T-helper 1 cell treated with Interleukin-12 subunit alpha and Interleukin-12 subunit beta and Interleukin-4 antibody, amounts not matched to agents 30 μg/mL and 1 μg/mL, for 36 hours (primary cell): ENCODE measurements around the gene PPFIBP1.
"Not testable (repeated sequence)": the region's sequence is repeated elsewhere in the genome, so short reads cannot be mapped to it uniquely, and the experiment has no call there.

Experiments
- H3K27ac Mint-ChIP-seq: one replicate; pipeline ENCODE4 v1.8.0; 2021; ENCODE audit warnings: mild to moderate bottlenecking, mixed read lengths
- H3K27me3 Mint-ChIP-seq: one replicate; pipeline ENCODE4 v1.8.0; 2021; ENCODE audit warnings: low read depth, mixed read lengths
- H3K36me3 Mint-ChIP-seq: one replicate; pipeline ENCODE4 v1.8.0; 2021; ENCODE audit warnings: low read depth, mixed read lengths
- H3K4me1 Mint-ChIP-seq: one replicate; pipeline ENCODE4 v1.8.0; 2021; ENCODE audit warnings: low read depth, mixed read lengths
- H3K4me3 Mint-ChIP-seq: one replicate; pipeline ENCODE4 v1.8.0; 2021; ENCODE audit warnings: mild to moderate bottlenecking, moderate library complexity, mixed read lengths
- H3K9me3 Mint-ChIP-seq: one replicate; pipeline ENCODE4 v1.8.0; 2021; ENCODE audit warnings: mixed read lengths

Gene PPFIBP1

DNA sequence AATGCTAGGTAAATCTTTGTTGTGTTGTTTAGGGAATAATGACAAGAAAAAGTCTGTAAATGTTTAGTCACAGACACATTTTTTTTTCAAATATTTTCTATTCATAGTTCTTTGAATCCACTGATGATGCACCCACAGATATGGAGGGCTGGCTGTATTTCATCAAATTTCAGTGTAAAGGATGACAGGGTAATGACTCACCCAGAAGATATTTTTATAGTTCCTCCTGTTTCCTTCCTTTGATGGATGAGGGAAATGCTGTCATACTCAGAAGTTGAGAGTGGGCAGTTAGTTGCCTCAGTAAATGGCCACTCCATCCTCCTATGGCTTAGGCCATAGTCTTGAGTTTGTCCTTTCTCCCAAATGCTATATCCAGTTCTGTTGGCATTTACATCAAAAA lies 95.3 kb downstream of the PPFIBP1 start:
- Mint-ChIP-seq H3K36me3 (peaks cover 7% of the 10 kb centered on the region), H3K9me3 (no peaks in the 10 kb centered on the region), H3K27ac (no peak overlapping the region), H3K27me3 (no peaks in the 10 kb centered on the region), H3K4me1 (peaks cover 22% of the 10 kb centered on the region), H3K4me3 (no peak overlapping the region)

DNA sequence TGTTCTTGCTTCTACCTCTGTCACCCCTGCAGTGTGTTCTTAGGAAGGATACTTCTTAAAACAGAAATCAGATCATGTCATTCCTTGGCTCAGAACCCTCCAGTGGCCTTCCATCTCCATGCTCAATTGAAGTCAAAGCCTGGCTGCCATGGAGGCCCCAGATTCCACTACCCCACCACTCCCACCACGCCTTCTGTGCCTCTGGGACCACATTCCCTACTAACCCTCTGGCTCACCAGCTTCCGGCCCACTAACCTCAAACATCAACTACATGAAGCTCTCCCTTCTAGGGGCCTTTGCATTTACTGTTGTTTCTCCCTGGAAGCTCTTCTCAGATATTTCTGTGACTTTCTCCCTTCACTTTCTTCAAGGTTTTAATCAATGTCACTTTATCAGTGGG lies 96.1 kb downstream of the PPFIBP1 start:
- peaks cover 22% of the 10 kb centered on the region for H3K4me1 Mint-ChIP-seq
- H3K4me3 Mint-ChIP-seq = no peak overlapping the region
- H3K27ac Mint-ChIP-seq = no peak overlapping the region

DNA sequence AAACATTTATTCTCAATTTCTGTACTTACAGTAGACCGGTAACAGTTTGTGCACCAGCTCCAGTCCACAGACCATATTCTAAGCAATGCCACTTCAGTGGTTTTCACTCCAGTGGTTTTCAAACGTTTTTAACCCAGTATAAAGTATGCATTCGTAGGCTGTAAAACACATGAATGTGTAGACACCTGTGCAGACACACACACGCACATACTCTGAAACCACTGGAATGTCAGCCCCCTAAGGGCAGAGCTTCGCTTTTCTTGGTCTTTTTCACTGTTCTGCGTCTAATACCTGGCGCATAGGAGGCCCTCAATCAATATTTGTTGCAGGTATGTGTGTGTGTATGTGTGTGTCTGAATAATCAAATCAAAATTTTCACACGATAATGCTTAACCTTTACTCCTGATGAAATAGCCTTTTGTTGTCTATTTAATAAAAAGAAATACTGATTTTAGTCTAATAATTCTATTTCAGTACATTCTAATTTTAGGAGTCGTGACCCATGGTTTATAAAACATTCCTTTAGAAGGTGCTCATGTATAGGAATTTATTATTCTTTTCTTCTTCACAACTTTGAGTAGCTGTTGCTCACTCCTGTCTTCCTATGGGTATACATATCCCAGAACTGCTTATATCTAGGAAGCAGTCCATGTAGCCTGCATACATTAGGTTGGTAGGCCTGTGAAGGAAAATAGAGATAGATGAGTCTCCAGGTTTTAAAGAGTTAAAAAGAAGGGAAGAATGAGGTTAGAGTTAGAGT lies 98.6 kb downstream of the PPFIBP1 start:
- Mint-ChIP-seq H3K4me1 (peaks cover 35% of the 10 kb centered on the region), H3K36me3 (peaks cover 2% of the 10 kb centered on the region), H3K9me3 (no peaks in the 10 kb centered on the region), H3K27ac (no peak overlapping the region), H3K4me3 (no peak overlapping the region), H3K27me3 (no peaks in the 10 kb centered on the region)

More for the DNA sequence above, 96.1 kb downstream of the PPFIBP1 start:
- no peaks in the 10 kb centered on the region for H3K9me3 Mint-ChIP-seq
- H3K27me3 Mint-ChIP-seq = no peaks in the 10 kb centered on the region
- H3K36me3 Mint-ChIP-seq = peaks cover 7% of the 10 kb centered on the region

DNA sequence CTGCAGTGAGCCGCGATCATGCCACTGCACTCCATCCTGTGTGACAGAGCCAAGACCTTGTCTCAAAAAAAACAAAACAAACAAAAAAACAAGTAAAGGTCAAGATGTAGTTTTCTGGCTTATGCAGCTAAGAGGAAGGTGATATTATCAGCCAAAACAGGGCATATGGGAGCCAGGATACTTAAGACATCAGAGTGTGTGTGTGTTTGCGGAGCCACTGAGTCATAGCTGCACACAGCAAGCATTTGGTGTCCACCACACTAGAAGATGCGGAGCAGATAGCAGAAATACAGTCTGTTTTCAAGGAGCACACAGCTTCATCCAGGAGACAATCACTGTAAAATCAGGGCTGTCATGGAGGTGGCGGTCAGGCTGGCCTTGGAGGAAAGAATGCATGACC lies 99.6 kb downstream of the PPFIBP1 start:
- Mint-ChIP-seq H3K27me3 (no peaks in the 10 kb centered on the region), H3K27ac (no peak overlapping the region), H3K9me3 (no peaks in the 10 kb centered on the region), H3K4me1 (peaks cover 42% of the 10 kb centered on the region), H3K4me3 (no peak overlapping the region), H3K36me3 (no peaks in the 10 kb centered on the region)

DNA sequence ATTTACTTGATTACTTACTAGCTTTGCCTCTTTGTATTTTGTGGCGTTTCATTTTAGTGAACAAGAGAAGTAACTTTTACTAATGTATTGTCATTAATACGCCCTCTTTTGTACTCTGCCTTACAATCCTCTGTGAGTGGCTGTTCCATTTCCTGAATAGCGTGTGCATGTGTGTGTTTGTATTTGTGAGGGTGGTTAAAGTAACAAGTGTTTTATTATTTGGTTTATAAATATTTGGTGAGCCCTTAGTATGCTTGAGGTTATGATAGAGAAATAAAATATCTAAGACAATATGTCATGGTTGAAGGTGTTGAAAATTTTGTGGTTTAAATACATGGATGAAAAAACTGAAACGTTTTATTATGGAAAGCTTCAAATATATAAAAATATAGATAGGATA lies 100.6 kb downstream of the PPFIBP1 start:
- H3K36me3 Mint-ChIP-seq = no peaks in the 10 kb centered on the region
- no peak overlapping the region for H3K4me3 Mint-ChIP-seq
- peaks cover 33% of the 10 kb centered on the region for H3K4me1 Mint-ChIP-seq
- H3K9me3 Mint-ChIP-seq = no peaks in the 10 kb centered on the region
- no peaks in the 10 kb centered on the region for H3K27me3 Mint-ChIP-seq
- H3K27ac Mint-ChIP-seq = no peak overlapping the region

DNA sequence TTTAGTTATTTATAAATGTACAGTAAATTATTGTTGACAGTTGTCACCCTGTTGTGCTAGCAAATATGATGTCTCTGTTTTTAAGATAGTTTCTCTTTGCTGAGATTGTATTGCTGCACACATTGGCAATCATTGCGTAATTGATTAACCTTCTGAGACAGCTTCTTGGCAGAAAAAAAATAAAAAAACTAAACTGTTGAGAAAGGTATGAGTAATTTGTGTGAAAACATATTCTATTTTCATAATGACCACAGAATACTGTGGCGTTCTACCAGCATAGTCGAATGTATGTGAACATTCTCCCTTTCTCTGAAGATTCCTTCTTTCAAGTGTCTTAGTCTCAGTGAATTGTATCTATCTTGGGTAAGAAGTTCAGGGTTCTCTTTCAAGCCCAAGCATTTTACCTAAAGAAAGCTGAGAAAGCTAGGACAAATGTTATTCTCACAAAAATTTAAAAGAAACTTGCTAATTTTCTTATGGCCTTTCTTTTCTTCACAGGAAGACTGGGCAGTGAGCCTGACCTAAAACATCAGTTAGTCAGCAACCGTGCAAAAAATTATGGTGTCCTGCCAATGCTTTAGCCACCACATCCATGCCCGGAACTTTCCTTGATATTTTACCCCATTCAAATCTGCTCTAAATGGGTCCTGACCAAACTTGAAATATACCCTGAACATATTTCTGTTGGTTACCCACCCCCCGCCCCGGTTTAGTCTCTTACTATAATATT lies 103.3 kb downstream of the PPFIBP1 start:
- Mint-ChIP-seq H3K27me3 (no peaks in the 10 kb centered on the region), H3K36me3 (peaks cover 1% of the 10 kb centered on the region), H3K9me3 (no peaks in the 10 kb centered on the region), H3K27ac (no peak overlapping the region), H3K4me3 (peak overlapping the region; percentile 28), H3K4me1 (peaks cover 34% of the 10 kb centered on the region)

DNA sequence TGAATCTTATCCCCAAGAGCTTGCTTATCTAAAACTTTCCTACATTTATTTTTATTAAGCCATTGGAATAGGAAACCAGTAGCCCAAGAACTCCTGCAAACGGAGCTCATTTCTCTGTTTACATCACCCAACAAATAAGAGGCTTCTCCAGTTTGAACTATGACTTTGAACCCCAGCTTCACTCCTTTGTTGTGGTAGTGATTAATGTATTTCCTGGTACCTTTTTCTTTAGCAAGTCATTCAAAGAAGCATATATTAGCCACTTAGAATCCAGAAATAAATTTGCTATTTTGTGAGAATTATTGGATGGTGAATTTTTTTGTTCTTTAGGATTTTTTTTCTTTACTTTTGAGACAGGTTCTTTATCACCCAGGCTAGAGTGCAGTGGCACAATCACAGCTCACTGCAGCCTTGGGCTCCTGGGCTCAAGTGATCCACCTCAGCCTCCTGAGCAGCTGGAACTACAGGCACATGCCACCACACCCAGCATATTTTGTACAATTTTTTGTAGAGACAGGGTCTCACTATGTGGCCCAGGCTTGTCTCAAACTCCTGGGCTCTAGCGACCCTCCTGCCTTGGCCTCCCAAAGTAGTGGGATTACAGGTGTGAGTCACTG lies 104.0 kb downstream of the PPFIBP1 start:
- H3K4me3 Mint-ChIP-seq, H3K9me3 Mint-ChIP-seq, H3K27me3 Mint-ChIP-seq, H3K36me3 Mint-ChIP-seq: not testable (repeated sequence)
- Mint-ChIP-seq H3K27ac (peak overlapping the region; percentile 15), H3K4me1 (peaks cover 34% of the 10 kb centered on the region)

DNA sequence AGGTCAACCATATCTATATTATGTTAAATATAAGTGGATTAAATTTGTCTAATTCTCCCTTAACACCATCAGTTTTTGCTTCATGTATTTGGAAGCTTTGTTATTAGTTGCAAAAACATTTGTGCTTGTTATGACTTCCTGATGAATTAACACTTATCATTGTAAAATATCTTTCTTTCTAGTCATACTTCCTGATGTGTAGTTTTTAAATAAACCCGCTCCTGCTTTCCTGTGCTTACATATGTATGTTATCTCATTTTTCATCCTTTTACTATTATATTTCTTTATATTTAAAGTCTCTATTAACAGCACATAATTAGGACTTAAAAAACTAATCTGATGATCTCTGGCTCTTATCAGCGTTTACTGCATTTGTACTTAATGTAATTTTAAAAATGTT lies 106.2 kb downstream of the PPFIBP1 start:
- H3K36me3 Mint-ChIP-seq = peaks cover 15% of the 10 kb centered on the region
- H3K4me3 Mint-ChIP-seq, H3K27me3 Mint-ChIP-seq, H3K9me3 Mint-ChIP-seq, H3K27ac Mint-ChIP-seq: not testable (repeated sequence)
- peaks cover 29% of the 10 kb centered on the region for H3K4me1 Mint-ChIP-seq

DNA sequence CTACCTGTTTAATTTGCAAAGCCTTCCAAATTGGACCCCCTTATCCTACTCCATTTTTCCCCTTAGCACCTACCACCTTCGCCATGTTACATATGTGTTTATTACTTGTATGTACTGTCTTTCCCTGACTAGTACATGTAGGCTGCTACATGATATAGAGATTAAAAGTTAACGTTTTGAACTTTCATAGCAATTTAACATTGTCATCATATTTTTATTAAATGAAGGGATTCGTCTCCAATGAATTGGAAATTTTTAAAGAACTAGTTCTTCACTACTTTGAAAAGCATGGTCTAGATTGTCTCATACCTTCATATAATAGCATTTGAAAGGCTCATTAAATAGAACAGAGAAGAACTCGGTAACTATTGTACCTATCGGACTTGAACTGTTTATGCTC lies 107.4 kb downstream of the PPFIBP1 start:
- Mint-ChIP-seq H3K4me3 (no peak overlapping the region), H3K27ac (no peak overlapping the region), H3K4me1 (peaks cover 30% of the 10 kb centered on the region), H3K9me3 (no peaks in the 10 kb centered on the region), H3K36me3 (peaks cover 15% of the 10 kb centered on the region), H3K27me3 (no peaks in the 10 kb centered on the region)

DNA sequence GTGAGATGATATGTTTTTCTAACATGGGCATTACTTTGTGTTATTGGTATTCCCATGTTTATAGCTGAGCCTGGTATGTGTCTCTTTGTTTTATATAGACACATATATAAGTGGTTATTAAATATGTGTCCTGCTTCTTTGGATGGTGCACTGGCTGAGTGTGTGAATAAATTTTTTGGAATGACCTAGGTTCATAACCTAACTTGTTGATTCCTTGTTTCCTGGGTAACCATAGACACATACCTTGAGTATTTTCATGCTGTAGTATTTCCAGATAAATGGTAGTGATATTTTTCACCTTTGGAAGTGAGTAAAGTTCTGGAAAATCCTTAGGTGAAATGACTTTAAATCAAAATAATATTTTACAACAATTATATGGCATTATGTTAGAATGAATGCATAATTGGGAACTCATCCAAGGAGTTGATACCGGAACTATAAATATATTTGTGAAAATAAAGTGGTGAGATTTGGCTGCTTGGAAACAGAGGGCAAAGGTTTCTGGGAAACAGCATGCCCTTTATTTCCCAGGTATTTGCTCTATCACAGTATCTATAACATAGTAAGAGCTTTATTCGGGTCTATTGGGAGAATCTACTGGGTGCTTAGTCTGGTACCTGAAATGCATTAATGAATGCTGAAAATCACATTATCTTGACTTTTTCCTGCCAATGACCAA lies 107.9 kb downstream of the PPFIBP1 start:
- Mint-ChIP-seq H3K27me3 (no peaks in the 10 kb centered on the region), H3K36me3 (peaks cover 17% of the 10 kb centered on the region), H3K4me1 (peaks cover 31% of the 10 kb centered on the region)

DNA sequence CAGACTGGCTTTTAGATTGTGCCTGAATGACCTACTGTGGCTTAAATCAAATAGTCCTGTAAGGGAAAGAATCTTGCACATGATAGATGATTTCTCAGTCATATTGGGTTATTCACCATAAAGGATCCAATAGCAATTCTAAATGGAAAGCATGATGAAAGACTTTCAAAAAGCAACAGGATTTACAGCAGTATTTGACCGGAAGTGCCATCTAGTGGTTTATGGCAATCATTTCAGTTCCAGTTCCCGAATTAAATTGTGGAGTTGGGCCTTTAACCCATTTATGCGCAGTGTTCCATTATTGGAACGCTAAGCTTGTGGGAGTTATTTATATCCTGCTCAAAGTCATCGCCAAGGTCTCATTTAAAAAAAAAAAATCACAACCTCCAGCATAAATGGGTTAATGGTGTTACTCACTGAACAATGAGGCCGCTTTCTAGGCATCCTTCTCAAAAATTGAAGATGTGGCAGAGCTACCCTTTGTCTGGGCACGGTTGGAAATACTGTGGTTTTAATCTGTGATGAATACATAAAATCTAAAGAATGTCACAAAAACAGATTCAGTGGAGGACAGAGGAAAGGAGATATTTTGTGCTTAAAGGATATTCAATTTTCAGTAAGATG lies 111.5 kb downstream of the PPFIBP1 start:
- Mint-ChIP-seq H3K4me1 (peaks cover 26% of the 10 kb centered on the region), H3K9me3 (no peaks in the 10 kb centered on the region), H3K36me3 (peaks cover 18% of the 10 kb centered on the region), H3K27me3 (no peaks in the 10 kb centered on the region), H3K4me3 (no peak overlapping the region), H3K27ac (no peak overlapping the region)

More for the DNA sequence above, 107.9 kb downstream of the PPFIBP1 start:
- H3K9me3 Mint-ChIP-seq = no peaks in the 10 kb centered on the region
- H3K4me3 Mint-ChIP-seq = no peak overlapping the region
- no peak overlapping the region for H3K27ac Mint-ChIP-seq

DNA sequence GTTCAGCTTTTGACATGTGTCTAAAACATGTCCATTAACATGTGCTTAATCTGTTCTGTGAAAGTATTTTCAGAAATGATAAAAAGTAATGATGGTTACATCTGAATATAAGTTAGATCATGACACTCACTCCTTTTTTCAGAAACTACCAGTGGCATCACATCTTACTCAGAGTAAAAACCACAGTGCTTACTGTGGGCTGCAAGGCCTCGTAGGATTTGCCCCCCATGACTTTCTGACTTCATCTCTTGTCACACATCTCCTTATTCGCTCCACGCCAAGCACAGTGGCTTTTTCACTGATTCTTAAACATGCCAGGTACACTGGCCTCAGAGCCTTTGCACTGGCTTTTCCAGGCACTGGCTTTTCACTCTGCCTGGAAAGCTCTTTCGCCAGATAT lies 112.6 kb downstream of the PPFIBP1 start:
- H3K27me3 Mint-ChIP-seq, H3K4me3 Mint-ChIP-seq, H3K9me3 Mint-ChIP-seq, H3K27ac Mint-ChIP-seq: not testable (repeated sequence)
- Mint-ChIP-seq H3K4me1 (peaks cover 26% of the 10 kb centered on the region), H3K36me3 (peaks cover 17% of the 10 kb centered on the region)

DNA sequence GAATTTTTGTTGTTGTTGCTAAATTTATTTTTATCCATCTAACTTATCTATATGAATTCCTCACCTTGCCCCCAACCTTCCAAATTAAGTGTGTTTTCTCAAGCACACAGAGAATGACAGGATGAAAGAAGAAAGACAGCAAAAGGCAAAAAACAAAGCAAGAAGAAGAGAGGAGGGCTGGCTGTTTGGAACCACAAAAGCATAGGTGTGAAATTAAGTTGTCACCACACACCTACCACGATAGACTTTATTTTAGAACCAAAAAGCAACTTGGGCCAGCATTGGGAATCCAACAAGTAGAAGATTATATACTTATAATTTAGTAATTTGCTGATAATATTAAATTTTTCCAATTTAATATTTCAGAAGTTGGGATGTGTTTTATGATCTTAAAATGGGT lies 113.5 kb downstream of the PPFIBP1 start:
- H3K27me3 Mint-ChIP-seq = no peaks in the 10 kb centered on the region
- H3K4me3 Mint-ChIP-seq = peak overlapping the region; percentile 41
- peak overlapping the region; percentile 15 for H3K27ac Mint-ChIP-seq
- H3K4me1 Mint-ChIP-seq = peaks cover 26% of the 10 kb centered on the region
- peaks cover 17% of the 10 kb centered on the region for H3K36me3 Mint-ChIP-seq
- H3K9me3 Mint-ChIP-seq = no peaks in the 10 kb centered on the region

DNA sequence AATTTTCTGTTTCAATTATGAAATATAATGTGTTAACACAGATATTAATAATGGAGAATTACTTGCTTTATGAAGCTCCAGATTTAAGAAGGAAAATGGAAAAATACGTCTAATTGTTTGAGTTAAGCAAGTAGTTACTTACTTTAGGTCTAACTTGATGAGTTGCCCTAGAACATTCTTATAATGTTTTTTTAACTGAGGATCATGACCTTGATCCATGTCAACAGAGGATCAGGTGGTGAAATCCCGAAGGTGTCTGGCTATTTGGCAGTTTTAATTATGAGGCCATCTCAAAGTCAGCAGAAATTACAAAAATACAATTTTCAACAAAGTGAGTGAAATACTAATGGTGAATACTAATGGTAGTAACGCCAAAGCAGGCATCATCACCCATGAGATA lies 115.3 kb downstream of the PPFIBP1 start:
- no peak overlapping the region for H3K27ac Mint-ChIP-seq

More for the DNA sequence above, 115.3 kb downstream of the PPFIBP1 start:
- H3K27me3 Mint-ChIP-seq = no peaks in the 10 kb centered on the region
- H3K9me3 Mint-ChIP-seq = no peaks in the 10 kb centered on the region
- H3K4me3 Mint-ChIP-seq = no peak overlapping the region
- peaks cover 6% of the 10 kb centered on the region for H3K36me3 Mint-ChIP-seq
- H3K4me1 Mint-ChIP-seq = peaks cover 24% of the 10 kb centered on the region
